ENCODE measurements around the gene GAB1.
A peak's percentile ranks its signal among the peaks of the same experiment; 100 is the strongest.

GAB1 gene

GRCh38 chr4:143336781-143337599 is at the start of gene GAB1:
Gene GAB1 (plus strand): TSS chr4:143336876. CDS start chr4:143337189, 313 bp downstream.
- DNase-seq: peak; percentile 27

- no peak for DNase-seq
These were observed 49.1 kb upstream of the GAB1 start for GRCh38 chr4:143287572-143287923.

GRCh38 chr4:143288171-143288570 is 48.5 kb upstream of the GAB1 start:
- no peak for DNase-seq

- DNase-seq: no peak
These were observed 47.3 kb upstream of the GAB1 start for GRCh38 chr4:143289370-143289769.

- no peak for DNase-seq
These were observed 45.4 kb upstream of the GAB1 start for GRCh38 chr4:143291314-143291713.

GRCh38 chr4:143292858-143293257 is 43.8 kb upstream of the GAB1 start:
- DNase-seq: no peak

- DNase-seq: no peak
These were observed 42.4 kb upstream of the GAB1 start for GRCh38 chr4:143294310-143294709.

GRCh38 chr4:143294710-143295275 is 41.9 kb upstream of the GAB1 start:
- no peak for DNase-seq

- DNase-seq: no peak
These were observed 40.1 kb upstream of the GAB1 start for GRCh38 chr4:143296397-143297067.

- no peak for DNase-seq
These were observed 35.8 kb upstream of the GAB1 start for GRCh38 chr4:143300860-143301259.

- no peak for DNase-seq
These were observed 34.1 kb upstream of the GAB1 start for GRCh38 chr4:143302536-143302935.

- no peak for DNase-seq
These were observed 29.9 kb upstream of the GAB1 start for GRCh38 chr4:143306788-143307187.

GRCh38 chr4:143307531-143307930 is 29.1 kb upstream of the GAB1 start:
- no peak for DNase-seq

GRCh38 chr4:143308377-143308776 is 28.3 kb upstream of the GAB1 start:
- DNase-seq: no peak

GRCh38 chr4:143311924-143312323 is 24.8 kb upstream of the GAB1 start:
- no peak for DNase-seq

- DNase-seq: no peak
These were observed 23.2 kb upstream of the GAB1 start for GRCh38 chr4:143313521-143313920.

GRCh38 chr4:143313996-143314395 is 22.7 kb upstream of the GAB1 start:
- no peak for DNase-seq

GRCh38 chr4:143320113-143320512 is 16.6 kb upstream of the GAB1 start:
- DNase-seq: no peak

GRCh38 chr4:143326735-143327134 is 9.9 kb upstream of the GAB1 start:
- DNase-seq: no peak

- DNase-seq: no peak
These were observed 6.7 kb upstream of the GAB1 start for GRCh38 chr4:143329985-143330384.

- peak; percentile 21 for DNase-seq
These were observed 496 bp upstream of the GAB1 start for GRCh38 chr4:143335979-143336780.

- DNase-seq: no peak
These were observed 1.1 kb downstream of the GAB1 start for GRCh38 chr4:143337600-143338287.

- no peak for DNase-seq
These were observed 1.6 kb downstream of the GAB1 start for GRCh38 chr4:143338313-143338712.
